ENCODE data around the gene SLC44A1.

DNA sequence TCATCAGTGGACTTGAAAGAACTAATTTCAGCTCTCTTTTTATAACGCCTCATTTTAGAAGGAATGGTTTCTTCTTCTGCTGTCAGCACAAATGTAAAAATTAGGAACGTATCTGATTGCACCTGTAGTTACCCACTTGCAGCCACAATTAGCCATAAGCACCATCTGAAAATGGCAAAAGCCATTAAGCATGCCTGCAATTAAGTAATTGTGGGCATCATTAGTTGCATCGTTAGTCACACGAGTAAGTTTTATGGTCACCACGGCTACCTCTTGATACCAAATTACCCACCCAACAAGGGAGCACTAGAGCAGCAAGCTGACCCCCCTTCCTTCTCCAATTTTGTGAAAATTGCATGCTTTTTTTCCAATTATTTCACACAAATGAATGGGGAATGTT lies 25.8 kb upstream of the SLC44A1 start:
- TF ChIP-seq, protein P1, sequence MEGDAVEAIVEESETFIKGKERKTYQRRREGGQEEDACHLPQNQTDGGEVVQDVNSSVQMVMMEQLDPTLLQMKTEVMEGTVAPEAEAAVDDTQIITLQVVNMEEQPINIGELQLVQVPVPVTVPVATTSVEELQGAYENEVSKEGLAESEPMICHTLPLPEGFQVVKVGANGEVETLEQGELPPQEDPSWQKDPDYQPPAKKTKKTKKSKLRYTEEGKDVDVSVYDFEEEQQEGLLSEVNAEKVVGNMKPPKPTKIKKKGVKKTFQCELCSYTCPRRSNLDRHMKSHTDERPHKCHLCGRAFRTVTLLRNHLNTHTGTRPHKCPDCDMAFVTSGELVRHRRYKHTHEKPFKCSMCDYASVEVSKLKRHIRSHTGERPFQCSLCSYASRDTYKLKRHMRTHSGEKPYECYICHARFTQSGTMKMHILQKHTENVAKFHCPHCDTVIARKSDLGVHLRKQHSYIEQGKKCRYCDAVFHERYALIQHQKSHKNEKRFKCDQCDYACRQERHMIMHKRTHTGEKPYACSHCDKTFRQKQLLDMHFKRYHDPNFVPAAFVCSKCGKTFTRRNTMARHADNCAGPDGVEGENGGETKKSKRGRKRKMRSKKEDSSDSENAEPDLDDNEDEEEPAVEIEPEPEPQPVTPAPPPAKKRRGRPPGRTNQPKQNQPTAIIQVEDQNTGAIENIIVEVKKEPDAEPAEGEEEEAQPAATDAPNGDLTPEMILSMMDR (conservative IDR thresholded peaks at IDR 0.05; ENCODE audit: low read length), result no peak
- no peak for TF ChIP-seq EZH2phosphoT487 (IDR thresholded peaks at IDR 0.05; ENCODE audit: borderline replicate concordance, low read depth, low read length)

All from OCI-LY7 (cell line).